ENCODE measurements around the gene SNRNP40. TPM values are rescaled to one million over a fixed set of nuclear protein-coding genes. Genes with fewer than 3 reads are reported as not detected.
A peak's percentile ranks its signal among the peaks of the same experiment; 100 is the strongest.
"Not testable (repeated sequence)": the region's sequence is repeated elsewhere in the genome, so short reads cannot be mapped to it uniquely, and the experiment has no call there.

The SNRNP40 gene
- total RNA-seq, 1 donor from 2014 or later, result 41.6 TPM

DNA sequence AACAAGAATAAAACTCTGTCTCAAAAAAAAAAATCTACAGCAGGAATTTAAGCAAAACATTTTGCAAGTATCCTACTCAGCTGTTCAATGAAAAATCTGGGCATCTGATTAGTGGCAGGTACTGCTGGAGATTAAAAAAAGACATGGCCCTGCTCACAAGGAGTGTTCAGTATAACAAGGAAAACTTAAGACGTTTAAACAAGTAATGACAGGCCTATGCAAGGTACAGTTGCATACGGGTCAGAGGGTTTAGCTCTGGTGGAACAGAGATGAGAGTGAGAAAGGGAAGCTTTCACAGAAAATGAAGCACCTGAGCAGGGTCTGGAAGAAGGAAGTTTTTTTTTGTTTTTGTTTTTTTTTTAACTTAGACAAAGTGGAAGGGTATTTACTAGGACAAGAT lies 23.0 kb downstream of the SNRNP40 start:
- peak; percentile 87 for ATAC-seq

DNA sequence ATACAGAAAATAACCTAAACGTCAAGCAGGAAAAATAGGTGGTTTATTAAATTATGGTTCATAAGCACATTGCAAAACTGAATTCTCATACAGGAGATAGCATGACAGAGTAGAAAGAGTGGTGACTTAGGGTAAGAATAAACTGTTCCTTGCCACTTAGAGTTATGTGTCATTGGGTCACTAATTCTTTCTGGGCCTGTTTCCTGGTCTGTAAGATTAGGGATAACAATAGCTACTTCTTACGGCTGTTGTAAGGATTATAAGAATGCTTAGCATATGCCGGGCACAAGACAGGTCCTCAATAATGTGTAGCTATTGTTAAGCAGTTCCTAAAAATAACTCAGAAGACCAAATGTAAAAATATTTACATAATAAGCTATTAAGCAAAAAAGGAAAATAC lies 24.2 kb downstream of the SNRNP40 start:
- ATAC-seq, result peak; percentile 86

DNA sequence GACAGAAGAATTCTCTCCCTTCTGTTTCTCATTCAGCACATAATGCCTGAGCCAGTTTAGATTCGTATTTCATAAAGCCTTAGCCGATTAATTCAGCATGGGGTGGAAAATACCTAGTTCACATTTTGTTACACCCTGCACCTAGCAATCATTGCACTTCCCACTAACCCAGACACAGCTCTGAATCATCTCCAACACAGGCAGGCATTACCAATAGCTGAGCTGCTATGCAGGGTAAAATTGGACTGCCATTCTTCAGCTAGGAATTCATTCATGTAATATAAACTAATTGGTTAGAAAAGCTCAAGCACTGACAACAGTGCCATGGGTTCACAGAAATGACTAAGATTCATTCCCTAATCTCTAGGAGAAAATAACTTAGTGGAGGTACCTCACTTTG lies 30.0 kb downstream of the SNRNP40 start:
- ATAC-seq, result peak; percentile 44

DNA sequence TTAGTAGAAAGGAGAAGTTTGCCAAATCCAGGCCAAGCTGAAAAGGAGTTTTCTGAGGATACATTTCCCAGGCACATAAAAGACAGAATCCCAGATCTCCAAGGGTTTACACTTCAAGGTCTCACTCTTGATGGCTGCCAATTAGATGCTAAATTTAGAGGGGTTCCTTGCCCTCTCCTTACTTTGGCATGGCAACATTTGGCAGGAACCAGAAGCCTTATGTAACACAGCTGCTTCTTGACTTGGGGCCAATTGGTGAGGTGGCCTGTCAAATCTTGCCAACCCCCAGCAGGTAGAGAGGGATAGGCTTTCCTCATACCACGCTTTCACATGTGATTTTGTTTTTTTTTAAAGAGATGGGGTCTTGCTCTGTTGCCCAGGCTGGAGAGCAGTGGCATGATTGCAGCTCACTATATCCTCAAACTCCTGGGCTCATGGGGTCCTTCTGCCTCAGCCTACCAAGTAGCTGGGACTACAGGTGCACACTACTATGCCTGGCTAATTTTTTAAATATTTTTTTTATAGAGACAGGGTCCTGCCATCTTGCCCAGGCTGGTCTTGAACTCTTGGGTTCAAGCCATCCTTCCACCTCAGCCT lies 31.7 kb downstream of the SNRNP40 start:
- ATAC-seq, result no peak

DNA sequence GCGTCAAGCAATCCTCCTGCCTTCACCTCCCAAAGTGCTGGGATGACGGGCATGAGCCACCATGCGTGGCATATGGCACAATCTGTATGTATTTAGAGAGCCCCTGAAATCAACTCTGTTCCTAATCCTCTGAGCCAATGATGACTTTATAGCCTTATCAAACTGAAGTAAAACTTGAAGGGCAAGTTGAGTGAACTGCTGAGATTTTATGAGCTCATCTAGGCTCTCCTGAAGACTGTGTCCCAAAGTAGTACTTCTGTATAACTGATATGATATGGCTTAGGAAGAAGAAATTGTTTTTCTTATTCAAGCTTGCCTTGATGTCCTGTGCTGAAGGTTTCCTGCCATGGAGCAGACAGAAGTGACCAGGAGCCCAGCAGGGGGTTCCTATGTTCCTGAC lies 33.2 kb downstream of the SNRNP40 start:
- no peak for ATAC-seq

DNA sequence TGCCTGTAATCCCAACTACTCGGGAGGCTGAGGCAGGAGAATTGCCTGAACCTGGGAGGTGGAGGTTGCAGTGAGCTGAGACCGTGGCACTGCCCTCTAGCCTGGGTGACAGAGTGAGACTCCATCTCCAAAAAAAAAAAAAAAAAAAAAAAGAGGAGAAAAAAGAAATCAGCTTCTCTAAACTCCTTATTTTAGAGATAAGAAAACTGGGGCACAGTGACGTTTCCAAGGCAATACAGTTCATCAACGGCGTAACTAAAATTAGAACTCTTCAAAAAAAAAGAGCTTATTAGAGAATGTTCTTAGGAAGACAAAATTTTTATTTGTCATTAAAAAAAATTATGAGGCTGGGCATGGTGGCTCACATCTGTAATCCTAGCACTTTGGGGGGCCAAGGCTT lies 34.2 kb downstream of the SNRNP40 start:
- not testable (repeated sequence) for ATAC-seq

DNA sequence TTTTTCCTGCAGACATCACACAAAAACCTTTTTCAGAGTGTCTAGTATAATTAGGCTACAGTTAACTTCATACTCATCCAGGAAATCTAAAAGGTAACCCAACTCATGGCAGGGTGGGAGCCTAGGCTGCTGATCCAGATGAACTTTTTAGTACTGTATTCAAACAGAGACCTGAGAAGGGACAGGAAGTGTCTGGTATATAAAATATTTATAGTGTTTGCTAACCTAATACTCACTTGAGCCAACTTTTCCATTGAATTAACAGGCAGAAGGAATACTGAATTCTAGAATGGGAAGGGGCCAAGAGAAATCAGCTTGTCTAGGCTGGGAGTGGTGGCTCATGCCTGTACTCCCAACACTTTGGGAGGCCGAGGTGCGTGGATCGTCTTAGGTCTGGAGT lies 34.7 kb downstream of the SNRNP40 start:
- no peak for ATAC-seq

DNA sequence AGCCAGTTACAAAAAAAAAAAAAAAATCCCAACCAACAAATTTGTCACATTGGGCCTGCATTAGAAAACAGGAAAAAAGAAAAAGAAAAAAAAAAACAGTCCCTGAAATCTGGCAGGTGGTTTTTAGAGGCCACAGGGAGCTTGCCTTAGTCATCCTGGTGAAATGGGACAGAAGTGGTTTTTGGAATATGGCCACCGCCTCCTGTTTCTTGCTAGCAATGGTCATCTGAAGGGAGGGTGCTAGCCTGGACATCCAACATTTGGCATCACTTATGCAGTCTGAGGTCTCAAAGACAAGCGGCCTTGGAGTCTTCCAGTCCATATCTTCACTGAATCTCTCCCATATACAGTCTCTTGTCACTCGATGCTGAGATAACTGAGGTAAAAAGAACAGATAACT lies 36.8 kb downstream of the SNRNP40 start:
- no peak for ATAC-seq

DNA sequence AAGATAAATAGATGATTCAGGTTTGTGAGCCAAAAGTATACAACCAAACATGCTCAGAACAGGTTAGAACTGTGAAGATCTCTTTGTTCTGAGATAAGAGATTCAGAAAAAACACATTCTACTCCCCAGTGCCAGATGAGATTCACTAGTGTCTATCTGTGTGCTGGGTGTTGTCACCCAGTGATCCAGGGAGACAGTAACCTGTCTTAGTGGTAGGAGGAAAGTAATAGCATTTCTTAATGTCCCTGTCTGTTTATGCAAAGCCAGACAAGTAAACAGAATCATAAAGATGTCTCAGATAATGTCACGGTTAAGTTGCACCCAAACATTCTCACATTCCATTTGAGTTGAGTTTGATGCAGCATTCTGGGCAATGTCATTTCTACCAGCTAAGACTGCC lies 38.0 kb downstream of the SNRNP40 start:
- no peak for ATAC-seq

DNA sequence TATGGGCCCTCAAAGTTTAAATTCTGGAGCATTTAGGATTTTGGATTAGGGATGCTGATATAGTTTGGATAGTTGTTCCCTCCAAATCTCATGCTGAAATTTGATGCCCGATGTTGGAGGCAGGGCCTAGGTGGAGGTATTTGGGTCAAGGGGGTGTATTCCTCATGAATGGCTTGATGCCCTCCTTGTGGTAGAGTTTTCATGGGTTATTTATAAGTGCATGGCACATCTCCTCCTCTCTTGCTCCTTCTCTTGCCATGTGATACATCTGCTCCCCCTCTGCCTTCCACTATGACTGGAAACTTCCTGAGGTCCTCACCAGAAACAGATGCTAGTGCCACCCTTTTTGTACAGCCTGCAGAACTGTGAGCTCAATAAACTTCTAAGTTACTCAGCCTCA lies 39.4 kb downstream of the SNRNP40 start:
- ATAC-seq, result no peak

DNA sequence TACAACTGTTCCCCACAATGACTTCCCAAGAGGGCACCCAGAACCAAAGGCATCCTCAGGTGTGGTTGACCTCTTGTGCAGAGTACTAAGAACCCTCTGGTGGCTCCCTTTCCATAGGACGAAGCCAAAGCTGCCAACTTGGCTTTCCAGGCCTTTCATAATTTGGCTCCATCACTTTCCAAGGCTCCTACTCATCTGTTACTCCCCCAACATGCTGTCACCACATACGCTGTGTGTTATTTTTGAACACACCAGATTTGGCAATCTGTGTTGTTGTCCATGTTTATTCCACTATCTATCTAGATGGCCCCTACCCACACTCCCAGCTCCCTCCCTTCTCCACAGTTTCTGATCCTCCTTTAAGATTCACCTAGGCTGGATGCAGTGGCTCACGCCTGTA lies 46.7 kb downstream of the SNRNP40 start:
- no peak for ATAC-seq

DNA sequence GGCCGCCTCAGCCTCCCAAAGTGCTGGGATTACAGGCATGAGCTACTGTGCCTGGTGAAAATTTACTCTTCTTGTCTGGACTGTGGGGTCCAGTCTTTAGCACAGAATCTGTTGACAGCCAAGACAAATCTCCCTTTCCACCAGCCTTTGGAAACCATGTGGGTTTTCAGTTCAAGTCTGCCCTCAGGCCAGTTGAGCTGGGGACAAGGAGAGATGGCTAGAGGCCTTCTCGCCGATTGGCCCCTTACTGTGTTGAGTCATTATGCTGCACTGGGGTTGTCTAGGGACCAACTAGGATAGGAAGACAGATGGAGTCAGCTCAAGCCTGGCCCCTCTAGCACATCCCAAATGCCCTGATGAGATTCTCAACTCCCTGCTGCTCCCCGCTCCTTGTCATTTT lies 48.3 kb downstream of the SNRNP40 start:
- ATAC-seq, result no peak

DNA sequence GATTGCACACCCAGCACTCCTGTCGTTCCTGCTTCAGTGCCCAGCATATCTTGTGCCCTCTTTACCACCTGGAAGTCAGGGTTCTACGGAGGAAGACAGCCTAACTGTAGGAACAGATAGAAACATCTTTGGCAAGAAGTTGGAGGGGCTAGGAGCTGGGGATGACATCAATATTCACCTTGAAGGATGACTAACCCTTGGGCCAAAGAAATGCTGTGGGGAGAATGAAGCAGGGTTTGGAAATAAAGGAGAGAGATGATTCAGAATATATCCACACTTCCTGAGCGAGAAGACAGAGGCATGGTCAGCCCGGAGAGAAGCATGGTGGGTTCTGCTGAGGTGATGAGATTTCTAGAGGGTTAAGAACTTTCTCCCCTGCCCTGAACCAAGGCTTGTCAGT lies 52.3 kb downstream of the SNRNP40 start:
- no peak for ATAC-seq

DNA sequence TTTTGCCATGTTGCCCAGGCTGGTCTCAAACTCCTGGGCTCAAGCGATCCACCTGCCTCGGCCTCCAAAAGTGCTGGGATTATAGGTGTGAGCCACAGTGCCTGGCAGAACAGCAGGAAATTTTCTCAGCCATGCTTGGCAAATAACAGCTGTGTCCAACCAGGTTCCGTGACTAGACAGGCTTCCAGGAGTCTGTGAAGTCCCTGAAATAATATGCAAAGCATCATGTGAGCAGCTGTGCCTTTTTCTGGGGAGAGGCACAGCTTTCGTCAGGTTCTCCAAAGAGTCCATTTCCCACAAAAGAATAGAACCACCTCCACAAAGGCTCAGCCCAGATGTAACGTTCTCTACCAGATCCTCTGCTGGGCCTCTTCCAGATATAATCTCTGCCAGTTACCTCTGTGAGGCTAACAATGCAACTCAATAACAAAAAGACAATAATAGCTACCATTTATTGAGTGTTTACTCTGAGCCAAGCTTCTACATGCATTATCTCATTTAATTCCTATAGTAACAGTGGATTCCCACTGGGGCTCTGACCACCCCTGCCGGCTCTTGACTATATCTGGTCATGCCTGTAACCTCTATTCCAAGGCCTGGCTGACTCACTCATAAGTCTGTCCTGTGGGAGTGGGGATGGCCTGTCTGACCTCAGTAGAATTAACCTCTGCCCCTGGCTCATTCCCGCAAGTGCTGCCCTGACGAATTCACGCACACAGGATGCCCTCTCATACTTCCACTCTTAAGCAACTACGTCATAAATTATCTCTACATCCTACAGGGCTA lies 52.9 kb downstream of the SNRNP40 start:
- ATAC-seq, result no peak

DNA sequence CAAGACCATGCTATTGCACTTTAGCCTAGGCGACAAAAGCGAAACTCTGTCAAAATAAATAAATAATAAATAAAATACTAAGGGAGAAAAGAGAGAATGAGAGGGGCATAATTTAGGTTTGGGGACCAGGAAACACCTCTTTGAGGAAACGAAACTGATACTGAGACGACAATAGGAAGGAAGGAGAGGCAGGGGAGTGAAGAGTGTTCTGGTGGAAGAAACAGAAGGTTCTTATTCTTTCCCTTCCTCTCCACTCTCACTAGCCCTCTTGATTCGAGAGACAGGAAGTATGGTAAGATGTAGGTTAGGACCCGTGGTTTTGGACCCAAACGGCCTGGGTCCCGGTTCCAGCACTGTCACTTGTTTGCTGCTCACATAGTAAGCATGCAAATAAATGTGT lies 55.3 kb downstream of the SNRNP40 start:
- no peak for ATAC-seq

DNA sequence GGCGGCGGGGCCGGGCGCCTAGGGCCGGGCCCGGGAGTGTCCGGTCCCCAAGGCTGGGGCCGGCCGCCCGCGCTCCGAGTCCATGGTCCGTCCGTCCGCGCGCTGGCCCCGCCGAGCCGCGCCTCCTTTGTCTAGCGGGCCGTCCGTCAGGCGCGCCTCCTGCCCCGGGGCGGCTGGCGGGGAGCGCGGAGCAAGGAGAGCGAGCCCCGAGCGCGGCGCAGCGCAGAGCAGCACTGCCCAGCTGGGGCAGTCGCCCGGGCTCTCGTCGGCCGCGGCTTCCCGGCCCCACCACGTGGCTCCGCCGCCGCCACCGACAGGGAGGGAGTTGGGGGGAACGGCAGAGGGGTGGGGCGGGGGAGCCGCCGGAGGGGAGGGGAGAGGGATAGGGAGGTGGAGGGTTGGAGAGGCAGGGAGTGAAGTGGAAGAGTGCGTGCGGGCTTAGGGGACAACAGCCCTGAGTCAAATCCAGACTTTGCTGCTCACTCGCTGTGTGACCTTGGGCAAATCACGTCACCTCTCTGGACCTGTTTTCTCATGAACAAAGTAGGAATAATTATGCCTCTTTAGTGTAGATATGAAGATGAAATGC lies 56.8 kb downstream of the SNRNP40 start, which contains the start of gene NKAIN1:
Gene NKAIN1, minus strand, starts transcription at position 235 of the 589 bp plus-strand sequence. CDS start 340 bp downstream, outside the sequence.
- ATAC-seq, result peak; percentile 36

DNA sequence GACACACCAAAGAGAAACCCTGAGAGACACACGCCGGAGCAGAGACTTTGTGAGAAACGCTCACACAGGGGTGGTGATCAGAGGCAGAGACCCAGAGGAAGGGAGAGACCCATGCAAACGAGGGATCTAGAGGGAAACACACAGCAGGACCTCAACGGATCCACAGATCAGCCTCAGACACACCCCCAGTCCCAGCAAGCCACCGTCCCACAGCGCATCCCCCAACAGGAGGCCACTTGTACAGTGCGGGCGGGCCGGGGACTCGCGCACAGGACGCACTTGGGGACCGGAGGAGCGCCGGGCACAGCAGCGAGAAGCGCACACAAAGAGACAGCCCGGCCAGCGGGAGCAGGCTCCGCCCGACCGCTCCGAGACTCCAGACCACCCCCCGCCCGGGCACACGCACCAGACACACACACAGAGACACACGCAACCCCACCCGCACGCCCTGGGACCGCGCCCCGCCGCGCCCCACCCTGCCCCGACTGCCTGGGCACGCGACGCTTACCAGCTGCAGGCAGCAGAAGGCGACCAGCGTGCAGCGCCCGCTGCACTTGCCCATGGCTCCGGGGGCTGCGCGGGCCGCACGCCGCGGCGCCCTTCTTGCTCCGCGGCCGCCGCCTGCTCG lies 57.5 kb downstream of the SNRNP40 start:
- peak; percentile 64 for ATAC-seq

DNA sequence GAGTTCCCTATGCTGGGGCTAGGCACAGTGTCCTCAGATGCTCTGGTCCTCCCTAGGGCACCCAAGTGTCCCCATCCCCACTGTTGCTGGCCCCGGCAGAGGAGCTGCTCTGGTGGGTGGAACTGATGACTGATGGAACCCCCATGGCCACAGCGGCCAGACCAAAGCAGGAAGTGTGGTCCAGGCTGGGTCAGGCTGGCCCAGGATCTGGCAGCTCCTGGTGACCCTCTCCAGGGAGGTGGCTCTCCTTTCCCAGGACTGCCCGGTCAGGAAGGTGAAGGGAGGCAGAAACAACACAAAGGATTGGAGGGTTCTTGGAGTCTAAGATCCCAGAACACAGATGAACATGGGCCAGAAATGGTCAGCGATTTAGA lies 58.0 kb downstream of the SNRNP40 start:
- no peak for ATAC-seq

DNA sequence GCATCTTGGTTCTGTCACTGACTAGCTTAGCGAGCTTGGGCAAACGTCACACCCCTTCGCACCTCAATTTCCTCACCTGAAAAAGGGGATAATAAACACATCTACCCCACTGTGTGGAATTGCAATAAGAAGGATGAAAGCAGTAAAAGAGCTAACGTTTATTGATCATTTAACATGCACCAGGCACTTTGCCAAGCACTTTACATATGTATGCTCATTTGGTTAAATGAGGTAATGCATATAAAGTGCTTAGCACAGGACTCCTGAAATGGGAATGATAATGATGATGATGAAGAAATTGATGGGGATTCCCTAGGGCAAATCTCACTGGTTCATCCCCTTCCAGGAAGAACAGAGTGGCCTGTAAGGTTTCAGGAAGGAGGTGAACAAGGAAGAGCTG lies 61.7 kb downstream of the SNRNP40 start:
- ATAC-seq, result no peak

DNA sequence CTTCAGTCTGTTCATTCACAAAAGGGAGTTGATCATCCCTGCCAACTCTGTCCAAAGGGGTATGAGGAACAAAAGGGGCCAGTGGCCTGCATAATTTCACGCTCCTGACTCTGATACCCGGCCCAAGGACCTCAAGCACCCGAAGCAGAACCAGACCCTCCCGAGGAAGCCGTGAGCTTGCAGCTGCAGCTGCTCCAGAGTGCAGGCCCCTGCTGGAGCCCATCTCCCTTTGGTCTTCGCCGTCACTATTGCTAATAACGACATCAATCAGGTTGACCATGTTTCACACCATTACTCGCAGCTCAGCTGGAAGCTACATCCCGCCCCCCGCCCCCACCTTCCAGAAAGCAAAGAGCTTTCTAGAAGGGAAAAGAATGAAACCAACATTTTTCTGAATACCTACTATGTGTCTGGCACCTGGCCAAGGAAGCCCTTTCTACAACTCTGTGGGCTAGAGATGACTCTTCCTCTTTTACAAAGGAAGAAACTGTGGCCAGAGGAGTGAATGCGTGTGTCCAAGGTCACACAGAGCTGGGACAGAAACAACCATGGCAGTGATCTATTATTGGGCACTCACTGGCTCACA lies 62.4 kb downstream of the SNRNP40 start:
- ATAC-seq, result no peak

DNA sequence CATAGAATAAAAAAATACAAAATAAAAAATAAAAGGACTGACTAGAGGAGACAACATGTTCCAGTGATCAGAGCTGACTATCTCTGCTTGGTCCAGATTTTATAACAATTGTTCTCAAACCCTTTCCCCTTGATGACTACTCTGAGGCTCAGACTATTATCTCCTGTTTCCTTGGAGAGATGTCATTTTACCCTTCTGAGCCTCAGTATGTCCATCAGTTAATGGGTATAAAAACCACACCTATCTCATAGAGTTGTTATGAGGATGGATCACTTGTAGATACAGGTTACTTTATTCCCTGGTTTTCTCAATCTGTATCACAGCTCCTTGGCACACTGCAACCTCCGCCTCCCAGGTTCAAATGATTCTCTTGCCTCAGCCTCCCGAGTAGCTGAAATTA lies 63.9 kb downstream of the SNRNP40 start:
- ATAC-seq, result no peak

DNA sequence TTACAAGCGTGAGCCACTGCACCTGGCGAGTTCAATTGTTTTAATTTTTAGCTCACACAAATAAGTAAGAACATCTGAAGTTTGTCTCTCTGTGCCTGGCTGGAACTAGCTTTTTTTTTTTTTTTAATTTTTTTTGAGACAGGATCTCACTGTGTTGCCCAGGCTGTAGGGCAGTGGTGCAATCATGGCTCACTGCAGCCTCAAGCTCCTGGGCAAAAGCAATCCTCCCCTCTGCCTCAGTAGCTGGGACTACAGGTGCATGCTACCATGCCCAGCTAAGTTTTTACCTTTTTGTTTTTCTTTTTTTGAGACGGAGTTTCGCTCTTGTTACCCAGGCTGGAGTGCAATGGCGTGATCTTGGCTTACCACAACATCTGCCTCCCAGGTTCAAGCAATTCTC lies 64.8 kb downstream of the SNRNP40 start:
- no peak for ATAC-seq

DNA sequence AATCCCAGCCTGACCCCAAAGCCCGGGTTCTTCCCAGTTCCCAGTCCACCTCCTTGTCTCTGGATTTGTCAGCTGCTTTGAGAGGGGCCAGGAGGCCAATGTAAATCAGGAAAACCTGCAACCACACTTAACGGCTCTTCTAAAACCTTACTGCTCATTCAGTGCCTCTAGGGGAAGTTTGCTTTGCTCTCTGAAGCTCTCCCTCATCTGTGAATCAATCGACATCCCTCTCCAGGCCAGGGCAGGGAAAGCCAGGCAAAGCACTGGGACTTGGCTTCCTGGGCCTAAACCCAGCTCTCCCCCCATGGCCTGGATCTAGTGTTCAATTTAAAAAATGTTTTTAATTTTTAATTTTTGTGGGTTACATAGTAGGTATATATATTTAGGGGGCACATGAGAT lies 66.2 kb downstream of the SNRNP40 start:
- no peak for ATAC-seq

Measured in esophagus mucosa (tissue), 1 donor.